ENCODE measurements around the gene FASN. TPM values are rescaled to one million over a fixed set of nuclear protein-coding genes. Genes with fewer than 3 reads are reported as not detected.

FASN gene
- total RNA-seq, 1 experiment from 2014 or later: 372 TPM

DNA sequence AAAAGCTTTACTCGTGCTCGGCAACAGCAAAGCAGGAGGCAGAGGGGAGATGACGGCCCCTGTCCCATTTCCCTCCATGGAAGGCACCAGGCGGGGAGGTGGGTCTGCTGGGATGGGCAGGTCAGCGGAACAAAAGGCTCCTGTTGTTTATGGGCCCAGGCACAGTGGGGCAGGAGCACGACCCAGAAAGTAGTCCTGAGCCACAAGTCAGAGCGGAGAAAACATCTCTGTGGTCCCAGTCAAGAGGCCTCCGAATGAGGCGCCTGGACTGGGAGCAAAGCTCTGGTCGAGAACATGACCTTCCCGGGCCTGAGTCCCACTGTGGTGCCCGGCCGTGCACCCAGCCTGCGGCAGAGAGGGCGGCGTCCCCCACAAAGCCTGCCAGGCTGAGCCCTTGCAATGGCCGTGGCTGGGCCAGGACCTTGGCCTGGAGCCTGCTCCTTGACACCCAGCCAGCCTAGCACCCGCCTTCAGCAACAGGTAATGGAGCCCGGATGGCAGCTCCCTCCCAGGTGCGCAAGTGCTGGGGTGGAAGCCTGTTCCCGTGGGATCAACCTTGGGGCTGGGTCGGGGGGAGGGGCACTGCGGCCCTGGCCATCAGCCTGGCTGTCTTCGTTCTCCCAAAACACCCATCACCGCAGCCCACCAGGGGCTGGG lies 50.0 kb downstream of the FASN start:
- intact Hi-C loops (cut with micrococcal nuclease; ENCODE audit: unreplicated experiment): no loop called here
- no peaks in the 10 kb centered on the region for H3K4me1 Mint-ChIP-seq (ENCODE audit: low read depth, unreplicated experiment)
- H3K9me3 Mint-ChIP-seq (ENCODE audit: low read depth, unreplicated experiment): no peaks in the 10 kb centered on the region
- no peak overlapping the region for H3K4me3 Mint-ChIP-seq (ENCODE audit: low read depth, unreplicated experiment)
- TF ChIP-seq, protein P1, sequence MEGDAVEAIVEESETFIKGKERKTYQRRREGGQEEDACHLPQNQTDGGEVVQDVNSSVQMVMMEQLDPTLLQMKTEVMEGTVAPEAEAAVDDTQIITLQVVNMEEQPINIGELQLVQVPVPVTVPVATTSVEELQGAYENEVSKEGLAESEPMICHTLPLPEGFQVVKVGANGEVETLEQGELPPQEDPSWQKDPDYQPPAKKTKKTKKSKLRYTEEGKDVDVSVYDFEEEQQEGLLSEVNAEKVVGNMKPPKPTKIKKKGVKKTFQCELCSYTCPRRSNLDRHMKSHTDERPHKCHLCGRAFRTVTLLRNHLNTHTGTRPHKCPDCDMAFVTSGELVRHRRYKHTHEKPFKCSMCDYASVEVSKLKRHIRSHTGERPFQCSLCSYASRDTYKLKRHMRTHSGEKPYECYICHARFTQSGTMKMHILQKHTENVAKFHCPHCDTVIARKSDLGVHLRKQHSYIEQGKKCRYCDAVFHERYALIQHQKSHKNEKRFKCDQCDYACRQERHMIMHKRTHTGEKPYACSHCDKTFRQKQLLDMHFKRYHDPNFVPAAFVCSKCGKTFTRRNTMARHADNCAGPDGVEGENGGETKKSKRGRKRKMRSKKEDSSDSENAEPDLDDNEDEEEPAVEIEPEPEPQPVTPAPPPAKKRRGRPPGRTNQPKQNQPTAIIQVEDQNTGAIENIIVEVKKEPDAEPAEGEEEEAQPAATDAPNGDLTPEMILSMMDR (IDR thresholded peaks at IDR 0.05; ENCODE audit: unreplicated experiment): no peak
- TSS peak; percentile 37 for BruUV-seq (replicated peaks)
- no peak for DNase-seq
- H3K27me3 Mint-ChIP-seq (ENCODE audit: unreplicated experiment): no peaks in the 10 kb centered on the region
- CTCF ChIA-PET: no interaction called here
- H3K27ac Mint-ChIP-seq (ENCODE audit: unreplicated experiment): no peak overlapping the region
- peaks cover 38% of the 10 kb centered on the region for H3K36me3 Mint-ChIP-seq (ENCODE audit: insufficient read depth, unreplicated experiment)

DNA sequence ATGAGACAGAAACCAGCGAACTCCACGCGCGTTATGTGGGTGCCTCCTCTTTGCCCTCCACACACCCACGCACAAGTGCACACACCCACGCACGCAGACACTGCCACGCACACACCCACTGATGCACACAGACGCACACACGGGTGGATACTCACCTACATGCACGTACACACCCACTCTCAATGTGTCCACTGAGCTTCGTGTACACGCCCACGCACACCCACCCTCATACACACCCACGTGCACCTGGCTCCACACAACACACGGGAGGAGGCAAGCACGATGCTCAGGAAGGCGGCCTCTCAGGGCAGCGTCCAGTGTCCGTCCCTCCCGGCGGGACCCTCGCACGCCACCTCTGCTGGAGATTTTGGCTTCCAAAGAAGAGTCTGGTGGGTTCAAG lies 50.7 kb downstream of the FASN start:
- no TSS peak for BruUV-seq (replicated peaks)
- no peaks in the 10 kb centered on the region for H3K4me1 Mint-ChIP-seq (ENCODE audit: low read depth, unreplicated experiment)
- H3K9me3 Mint-ChIP-seq (ENCODE audit: low read depth, unreplicated experiment): no peaks in the 10 kb centered on the region
- intact Hi-C loops (cut with micrococcal nuclease; ENCODE audit: unreplicated experiment): no loop called here
- TF ChIP-seq, protein P1 (IDR thresholded peaks at IDR 0.05; ENCODE audit: unreplicated experiment): no peak
- CTCF ChIA-PET: no interaction called here
- no peak overlapping the region for H3K27ac Mint-ChIP-seq (ENCODE audit: unreplicated experiment)
- H3K4me3 Mint-ChIP-seq (ENCODE audit: low read depth, unreplicated experiment): no peak overlapping the region
- H3K27me3 Mint-ChIP-seq (ENCODE audit: unreplicated experiment): no peaks in the 10 kb centered on the region
- peaks cover 32% of the 10 kb centered on the region for H3K36me3 Mint-ChIP-seq (ENCODE audit: insufficient read depth, unreplicated experiment)
- DNase-seq: no peak

DNA sequence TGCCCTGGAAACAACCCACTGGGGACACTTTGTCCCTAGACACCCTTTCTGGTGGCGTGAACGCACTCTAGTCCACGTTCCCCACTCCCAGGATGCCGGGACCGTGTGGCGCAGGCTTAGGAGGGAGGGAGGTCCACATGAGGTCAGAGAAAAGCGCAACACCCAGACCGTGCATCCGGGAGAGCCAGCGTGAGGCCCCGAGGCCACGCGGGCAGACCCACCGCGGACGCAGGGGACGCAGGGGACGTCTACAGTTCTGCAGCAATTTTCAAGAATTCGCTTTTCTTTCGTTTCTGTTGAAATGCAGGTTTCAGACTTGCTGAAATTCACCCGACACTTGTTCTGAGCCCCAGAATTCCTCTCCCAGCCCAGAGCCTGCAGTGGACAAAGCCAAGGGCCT lies 51.1 kb downstream of the FASN start:
- CTCF ChIA-PET: no interaction called here
- Mint-ChIP-seq H3K36me3 (ENCODE audit: insufficient read depth, unreplicated experiment) (peaks cover 27% of the 10 kb centered on the region), H3K27ac (ENCODE audit: unreplicated experiment) (no peak overlapping the region), H3K9me3 (ENCODE audit: low read depth, unreplicated experiment) (no peaks in the 10 kb centered on the region), H3K4me1 (ENCODE audit: low read depth, unreplicated experiment) (no peaks in the 10 kb centered on the region), H3K4me3 (ENCODE audit: low read depth, unreplicated experiment) (no peak overlapping the region), H3K27me3 (ENCODE audit: unreplicated experiment) (no peaks in the 10 kb centered on the region)
- BruUV-seq (replicated peaks): no TSS peak
- no peak for DNase-seq
- intact Hi-C loops (cut with micrococcal nuclease; ENCODE audit: unreplicated experiment): no loop called here
- TF ChIP-seq, protein P1 (IDR thresholded peaks at IDR 0.05; ENCODE audit: unreplicated experiment): no peak

DNA sequence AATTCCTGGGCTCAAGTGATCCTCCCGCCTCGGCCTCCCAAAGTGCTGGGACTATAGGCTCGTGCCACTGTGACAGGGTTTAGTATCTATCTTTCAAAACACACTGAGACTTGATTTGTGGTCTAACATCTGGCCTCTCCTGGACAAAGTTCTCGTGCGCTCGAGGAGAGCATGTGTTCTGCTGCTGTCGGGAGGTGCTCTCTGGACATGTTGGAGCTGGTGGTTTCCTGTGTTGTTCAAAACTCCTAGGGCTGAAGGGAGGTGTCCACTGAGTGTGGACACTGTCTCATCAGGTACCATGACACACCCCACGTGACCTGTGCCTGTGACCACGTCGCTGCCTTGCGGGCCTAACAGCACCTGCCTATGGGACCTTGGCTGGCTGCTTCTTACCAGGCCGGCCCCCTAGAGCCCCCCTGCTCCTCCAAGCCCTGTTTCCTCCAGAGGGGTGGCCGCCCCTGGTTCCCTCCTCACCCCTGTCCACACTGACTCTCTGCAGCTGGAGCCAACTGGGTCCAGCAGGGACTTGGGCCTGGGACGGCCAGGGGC lies 52.0 kb downstream of the FASN start:
- TF ChIP-seq, protein P1 (IDR thresholded peaks at IDR 0.05; ENCODE audit: unreplicated experiment): no peak
- H3K9me3 Mint-ChIP-seq (ENCODE audit: low read depth, unreplicated experiment): no peaks in the 10 kb centered on the region
- no peaks in the 10 kb centered on the region for H3K27me3 Mint-ChIP-seq (ENCODE audit: unreplicated experiment)
- no peak overlapping the region for H3K4me3 Mint-ChIP-seq (ENCODE audit: low read depth, unreplicated experiment)
- H3K4me1 Mint-ChIP-seq (ENCODE audit: low read depth, unreplicated experiment): no peaks in the 10 kb centered on the region
- intact Hi-C loops (cut with micrococcal nuclease; ENCODE audit: unreplicated experiment): no loop called here
- peaks cover 23% of the 10 kb centered on the region for H3K36me3 Mint-ChIP-seq (ENCODE audit: insufficient read depth, unreplicated experiment)
- no peak overlapping the region for H3K27ac Mint-ChIP-seq (ENCODE audit: unreplicated experiment)
- CTCF ChIA-PET: no interaction called here
- DNase-seq: no peak
- BruUV-seq (replicated peaks): no TSS peak
